Right hindlimb (tissue), 1 donor: ENCODE measurements around the gene NSMCE1.

Source experiments
- DNase-seq: peaks from one replicate; pipeline ENCODE4 v3.0.0-alpha.2; 2018

NSMCE1 gene

DNA sequence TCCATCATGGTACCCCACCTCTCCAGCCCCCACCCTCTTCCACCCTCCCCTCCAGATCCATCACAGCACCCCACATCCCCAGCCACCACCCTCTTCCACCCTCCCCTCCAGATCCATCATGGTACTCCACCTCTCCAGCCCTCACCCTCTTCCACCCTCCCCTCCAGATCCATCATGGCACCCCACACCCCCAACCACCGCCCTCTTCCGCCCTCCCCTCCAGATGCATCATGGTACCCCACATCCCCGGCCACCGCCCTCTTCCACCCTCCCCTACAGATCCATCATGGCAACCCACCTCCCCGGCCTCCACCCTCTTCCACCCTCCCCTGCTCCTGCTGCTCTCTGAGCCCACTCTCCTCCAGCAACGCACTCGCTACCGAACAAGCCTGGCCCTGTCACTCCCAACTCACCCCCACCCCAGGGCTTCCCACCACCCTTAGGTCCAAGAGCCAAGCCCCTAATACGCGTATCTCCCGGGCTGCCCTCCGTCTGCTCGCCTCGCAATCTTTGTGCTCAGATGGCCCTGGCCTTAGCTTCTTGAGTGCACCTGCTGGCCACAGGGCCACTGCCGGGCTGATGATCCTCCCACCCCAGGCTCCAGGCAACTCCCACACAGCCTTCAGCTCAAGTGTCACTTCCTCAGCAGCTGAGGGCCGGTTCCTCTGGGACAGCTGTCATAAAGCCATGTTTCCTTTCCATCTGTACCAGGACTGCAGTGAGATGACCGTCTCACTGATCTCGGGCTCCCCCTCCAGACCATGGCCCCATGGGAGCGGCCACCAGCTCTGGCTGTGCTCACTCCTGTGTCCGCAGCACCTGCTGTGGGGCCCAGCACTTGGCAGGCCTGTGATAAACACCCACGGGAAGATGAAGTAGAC lies 39.7 kb downstream of the NSMCE1 start:
- DNase-seq: peak; percentile 83

GRCh38 chr16:27228045-27228444 lies 40.5 kb downstream of the NSMCE1 start:
- no peak for DNase-seq

GRCh38 chr16:27226976-27227705 lies 41.4 kb downstream of the NSMCE1 start:
- no peak for DNase-seq

GRCh38 chr16:27226476-27226875 lies 42.1 kb downstream of the NSMCE1 start:
- no peak for DNase-seq

GRCh38 chr16:27225536-27226360 lies 42.8 kb downstream of the NSMCE1 start:
- DNase-seq: no peak

DNA sequence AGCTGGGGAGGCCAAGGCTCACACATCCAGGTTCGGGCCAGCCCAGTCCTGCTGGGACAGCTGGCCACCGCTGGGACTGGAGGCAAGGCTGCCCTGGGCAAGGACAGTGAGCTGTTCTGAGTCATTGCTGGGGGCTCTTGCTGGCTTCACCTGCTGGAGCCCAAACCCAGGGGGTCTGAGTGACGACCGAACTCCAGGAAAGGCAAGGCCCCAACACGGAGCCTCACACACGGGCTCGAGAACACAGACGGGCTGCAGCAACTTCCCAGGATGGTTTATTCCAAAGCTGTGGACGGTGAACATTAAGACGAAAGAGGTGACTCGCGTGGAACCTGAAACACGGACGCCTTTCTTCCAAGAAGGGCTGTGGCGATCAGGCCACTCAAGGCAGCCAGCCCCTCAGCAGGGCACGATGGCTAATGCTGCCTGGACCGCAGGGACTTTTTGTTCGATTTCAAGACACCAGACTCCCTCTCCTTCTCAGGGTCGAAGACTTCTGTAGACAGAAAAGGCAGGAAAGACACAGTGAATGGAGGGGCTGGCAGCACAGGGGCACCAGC lies 43.8 kb downstream of the NSMCE1 start:
- DNase-seq: no peak

- no peak for DNase-seq
These were observed 44.3 kb downstream of the NSMCE1 start for GRCh38 chr16:27224271-27224737.

GRCh38 chr16:27223701-27224100 lies 44.9 kb downstream of the NSMCE1 start:
- no peak for DNase-seq

- DNase-seq: no peak
These were observed 45.4 kb downstream of the NSMCE1 start for GRCh38 chr16:27223226-27223610.

GRCh38 chr16:27222249-27223225 lies 46.0 kb downstream of the NSMCE1 start:
- peak; percentile 74 for DNase-seq

DNA sequence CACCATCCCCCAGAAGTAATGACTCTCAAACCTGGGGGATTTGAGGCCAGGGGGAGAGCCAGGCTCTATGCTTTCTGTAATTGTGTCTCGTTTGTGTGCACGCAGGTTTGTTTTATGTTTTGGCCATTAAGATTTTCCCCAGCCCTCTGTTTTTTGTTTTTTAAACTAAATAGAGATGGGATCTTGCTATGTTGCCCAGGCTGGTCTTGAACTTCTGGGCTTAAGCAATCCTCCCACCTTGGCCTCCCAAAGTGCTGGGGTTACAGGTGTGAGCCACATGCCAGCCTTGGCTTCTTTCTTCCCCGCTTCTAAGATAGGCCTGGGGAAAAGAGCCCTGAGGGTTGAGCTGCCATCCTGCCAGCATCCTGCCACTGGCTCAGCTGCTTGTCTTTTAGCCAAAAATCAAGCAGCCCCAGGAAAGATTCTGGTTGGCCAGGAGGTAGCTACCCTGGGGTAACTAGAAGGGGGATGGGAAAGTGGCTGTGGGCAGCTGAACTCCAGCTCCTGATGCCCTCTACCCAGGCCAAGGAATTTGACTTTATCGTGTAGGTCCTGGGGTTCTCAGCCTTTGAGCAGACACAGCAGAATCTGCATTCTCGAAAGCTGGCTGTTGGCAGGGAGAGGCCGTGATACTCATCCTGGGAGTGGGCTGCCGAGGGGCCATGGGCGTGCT lies 46.9 kb downstream of the NSMCE1 start:
- DNase-seq: no peak

GRCh38 chr16:27220991-27221390 lies 47.6 kb downstream of the NSMCE1 start:
- DNase-seq: no peak

- DNase-seq: no peak
These were observed 48.0 kb downstream of the NSMCE1 start for GRCh38 chr16:27220527-27220926.

- no peak for DNase-seq
These were observed 48.5 kb downstream of the NSMCE1 start for GRCh38 chr16:27220120-27220519.

DNA sequence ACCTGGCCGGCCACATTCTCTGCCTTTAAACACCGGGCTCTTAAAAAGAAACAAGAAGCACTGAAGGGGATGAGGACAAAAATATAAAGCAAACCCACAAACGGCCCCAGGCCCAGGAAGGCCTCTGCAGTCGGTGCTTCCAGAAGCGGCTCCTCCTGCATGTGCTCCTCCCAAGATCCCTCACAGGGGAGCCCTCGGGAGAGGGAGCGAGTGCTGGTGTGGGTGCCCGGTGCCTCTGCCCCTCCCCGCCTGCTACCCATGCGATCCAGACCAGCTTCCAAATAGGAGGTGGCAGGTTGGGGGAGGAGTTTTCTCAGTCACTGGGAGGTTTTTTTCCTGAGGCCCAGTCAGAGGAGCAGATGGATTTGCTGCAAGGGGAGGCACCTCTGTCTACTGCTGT lies 49.4 kb downstream of the NSMCE1 start:
- no peak for DNase-seq

GRCh38 chr16:27218756-27219155 lies 49.8 kb downstream of the NSMCE1 start:
- no peak for DNase-seq

GRCh38 chr16:27217256-27217655 lies 51.3 kb downstream of the NSMCE1 start:
- peak; percentile 57 for DNase-seq

DNA sequence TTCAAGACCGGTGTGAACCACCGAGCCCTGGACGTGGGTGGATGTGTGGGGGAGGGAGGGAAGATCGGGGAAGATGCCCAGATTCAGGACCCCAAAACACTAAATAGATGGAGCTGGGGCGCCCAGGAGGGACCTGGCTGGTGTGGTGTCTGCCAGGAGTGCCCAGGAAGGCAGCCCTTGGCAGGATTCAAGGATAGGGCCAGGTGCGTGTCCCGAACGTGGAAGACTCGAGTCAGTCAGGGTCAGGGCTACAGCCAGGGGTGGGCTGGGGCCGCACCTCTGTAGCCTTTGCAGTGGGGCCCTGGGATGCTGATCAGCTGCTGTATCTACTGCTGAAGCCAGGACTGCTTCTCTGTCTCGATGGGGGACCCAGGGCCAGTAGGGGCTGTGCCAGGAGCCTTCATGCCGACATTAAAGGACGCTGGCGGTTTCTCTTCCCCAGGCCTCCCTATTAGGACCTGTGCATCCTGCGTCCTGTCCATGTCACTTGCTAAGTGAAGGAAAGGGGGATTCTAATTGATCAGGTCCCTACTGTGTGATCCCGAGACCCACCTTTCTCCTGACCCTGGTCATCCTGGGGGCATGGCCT lies 52.2 kb downstream of the NSMCE1 start:
- DNase-seq: no peak

- DNase-seq: no peak
These were observed 52.9 kb downstream of the NSMCE1 start for GRCh38 chr16:27215660-27216059.
